ENCODE data around the gene EFNB2. TPM values are rescaled to one million over a fixed set of nuclear protein-coding genes. Genes with fewer than 3 reads are reported as not detected.

EFNB2 gene, protein sequence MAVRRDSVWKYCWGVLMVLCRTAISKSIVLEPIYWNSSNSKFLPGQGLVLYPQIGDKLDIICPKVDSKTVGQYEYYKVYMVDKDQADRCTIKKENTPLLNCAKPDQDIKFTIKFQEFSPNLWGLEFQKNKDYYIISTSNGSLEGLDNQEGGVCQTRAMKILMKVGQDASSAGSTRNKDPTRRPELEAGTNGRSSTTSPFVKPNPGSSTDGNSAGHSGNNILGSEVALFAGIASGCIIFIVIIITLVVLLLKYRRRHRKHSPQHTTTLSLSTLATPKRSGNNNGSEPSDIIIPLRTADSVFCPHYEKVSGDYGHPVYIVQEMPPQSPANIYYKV
- total RNA-seq (31.8 TPM), polyA plus RNA-seq (19.2 TPM)

DNA sequence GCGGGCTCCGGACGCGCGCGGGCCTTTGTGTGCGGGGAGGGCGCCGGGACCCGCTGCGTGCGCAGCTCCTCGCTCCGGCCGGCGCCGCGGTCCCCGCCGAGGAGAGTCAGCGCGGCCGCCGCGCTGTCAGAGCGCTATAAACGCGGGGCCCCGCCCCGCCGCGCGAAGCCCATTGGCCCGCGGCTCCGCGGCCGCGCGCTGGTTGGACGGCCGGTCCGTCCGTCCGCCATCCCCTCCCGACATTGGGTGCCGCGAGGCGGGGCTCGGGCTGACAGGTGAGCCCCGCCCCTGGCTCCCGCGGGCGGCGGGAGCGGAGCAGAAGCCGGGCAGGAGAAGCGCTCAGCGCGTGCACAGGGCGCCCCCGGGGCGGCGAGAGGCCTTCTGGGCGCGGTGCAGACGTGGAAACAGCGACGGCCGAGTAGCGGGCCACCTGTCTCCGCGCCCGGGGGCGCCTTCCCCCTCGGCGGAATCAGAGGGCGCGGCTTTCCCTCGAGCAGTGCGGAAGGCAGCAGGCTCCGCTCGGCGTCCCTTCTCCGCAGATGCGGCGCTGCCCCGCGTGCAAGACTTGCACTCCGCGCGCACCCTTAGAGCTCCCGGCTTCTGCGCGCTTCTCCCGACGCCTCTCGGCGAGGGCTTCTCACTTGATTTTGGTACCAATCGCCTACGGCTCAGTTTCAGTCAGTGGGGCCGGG is at the start of gene EFNB2:
EFNB2 (minus strand) TSS at position 111 of the 692 bp plus-strand sequence. CDS start 698 bp downstream, outside the sequence.
- no peak for DNase-seq (ENCODE audit: extremely low spot score)
- Histone ChIP-seq H3K4me1 (ENCODE audit: insufficient read depth) (no peaks in the 10 kb centered on the region), H3K36me3 (ENCODE audit: insufficient read depth) (no peaks in the 10 kb centered on the region), H3K4me3 (ENCODE audit: low read depth, low read length) (peak within 1 kb of the TSS; percentile 87), H3K27ac (ENCODE audit: low read depth) (peak within 1 kb of the TSS; percentile 53)
- under 1% methylated on average over 102 of the region's 102 CpGs for WGBS

DNA sequence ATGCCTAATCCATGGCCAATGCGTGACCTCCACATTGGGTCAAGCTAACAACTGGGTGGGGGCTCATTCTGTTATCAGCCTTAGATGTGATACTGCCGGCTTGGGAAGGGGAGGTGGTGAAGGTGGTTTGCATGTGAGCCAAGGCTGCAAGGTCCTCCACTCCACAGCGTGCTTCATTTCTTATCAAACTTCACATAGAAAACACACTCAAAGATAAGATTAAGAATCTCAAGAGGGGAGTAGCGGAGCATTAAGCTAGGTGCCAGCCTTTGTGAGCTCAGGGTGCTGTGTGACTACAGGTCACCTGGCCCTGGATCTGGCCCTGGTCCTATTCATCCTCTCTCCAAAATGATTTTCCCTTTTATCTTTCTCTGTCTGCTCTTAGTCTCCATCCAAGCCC is 45.8 kb upstream of the EFNB2 start:
- H3K36me3 ChIP-seq (ENCODE audit: insufficient read depth) = no peaks in the 10 kb centered on the region
- H3K27ac ChIP-seq (ENCODE audit: low read depth) = no peak overlapping the region
- no peaks in the 10 kb centered on the region for H3K4me1 ChIP-seq (ENCODE audit: insufficient read depth)
- 70% methylated on average over 4 of the region's 4 CpGs for WGBS
- H3K4me3 ChIP-seq (ENCODE audit: low read depth, low read length) = no peak overlapping the region
- no peak for DNase-seq (ENCODE audit: extremely low spot score)

DNA sequence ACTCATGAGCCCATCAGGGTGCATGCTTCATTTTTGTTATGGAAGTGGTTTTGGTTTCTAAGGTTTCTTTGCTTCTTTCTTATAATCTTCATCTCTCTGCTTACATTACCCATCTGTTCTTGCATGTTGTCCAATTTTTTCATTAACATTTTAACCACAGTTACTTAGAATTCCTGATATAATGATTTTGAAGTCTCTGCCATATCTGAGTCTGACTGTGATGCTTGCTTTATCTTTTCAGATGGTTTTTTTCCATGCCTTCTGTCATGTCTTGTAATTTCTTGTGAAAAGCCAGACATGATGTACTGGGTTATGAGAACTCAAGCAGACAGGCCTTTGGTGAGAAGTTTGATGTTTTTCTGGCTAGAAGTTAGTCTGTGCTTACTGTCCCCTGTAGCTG is 40.4 kb upstream of the EFNB2 start:
- no peak overlapping the region for H3K27ac ChIP-seq (ENCODE audit: low read depth)
- H3K4me3 ChIP-seq (ENCODE audit: low read depth, low read length) = no peak overlapping the region
- no peak for DNase-seq (ENCODE audit: extremely low spot score)

DNA sequence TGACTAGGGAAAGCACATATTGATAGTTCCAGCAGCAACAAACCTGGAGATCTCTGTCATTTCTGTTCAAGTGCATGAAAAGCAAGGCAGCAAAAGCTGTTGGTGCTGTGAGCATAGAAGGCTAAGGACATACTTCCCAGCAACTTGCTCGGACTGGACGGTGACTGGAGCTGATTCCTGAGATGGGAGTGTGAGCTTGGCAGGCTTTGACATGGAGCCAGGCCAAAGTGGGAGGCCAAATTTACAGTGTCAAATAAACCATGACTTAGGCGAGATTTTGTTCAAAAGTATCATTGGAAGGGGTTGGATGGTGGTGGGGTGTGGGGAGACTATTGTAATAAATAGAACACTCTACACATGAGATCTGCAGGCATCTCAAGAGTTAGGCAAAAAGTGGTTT is 38.4 kb upstream of the EFNB2 start:
- Histone ChIP-seq H3K4me1 (ENCODE audit: insufficient read depth) (no peaks in the 10 kb centered on the region), H3K27ac (ENCODE audit: low read depth) (no peak overlapping the region), H3K36me3 (ENCODE audit: insufficient read depth) (no peaks in the 10 kb centered on the region), H3K4me3 (ENCODE audit: low read depth, low read length) (no peak overlapping the region)
- DNase-seq (ENCODE audit: extremely low spot score) = no peak
- 26% methylated on average over 3 of the region's 3 CpGs for WGBS

More for the DNA sequence above, 40.4 kb upstream of the EFNB2 start:
- H3K36me3 ChIP-seq (ENCODE audit: insufficient read depth) = no peaks in the 10 kb centered on the region
- H3K4me1 ChIP-seq (ENCODE audit: insufficient read depth) = no peaks in the 10 kb centered on the region

DNA sequence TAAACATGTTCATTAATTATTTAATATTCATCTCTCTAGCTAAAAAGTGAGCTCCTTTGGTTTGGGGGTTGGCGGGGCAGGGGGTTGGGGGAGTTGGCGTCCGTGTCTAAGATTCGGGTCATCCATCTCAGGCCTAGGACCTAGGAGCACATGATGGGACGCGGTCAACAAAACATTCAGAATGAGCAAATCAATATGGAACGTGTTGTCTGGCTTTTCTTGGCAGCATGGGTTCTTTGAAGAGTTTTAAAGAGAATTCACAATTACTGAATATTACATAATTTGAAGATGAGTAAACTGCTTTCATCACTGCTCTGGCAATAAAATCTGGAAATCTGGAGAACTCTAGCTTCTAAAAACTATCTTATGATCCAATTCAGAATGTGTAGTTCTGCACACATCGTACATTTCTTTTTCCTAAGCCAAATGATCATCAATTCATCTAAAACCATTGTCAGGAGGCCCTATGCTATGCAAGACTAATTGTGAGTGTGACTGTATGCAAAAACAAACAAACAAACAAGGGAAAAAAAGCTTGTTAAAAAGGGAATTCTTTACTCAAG is 37.9 kb upstream of the EFNB2 start:
- no peaks in the 10 kb centered on the region for H3K4me1 ChIP-seq (ENCODE audit: insufficient read depth)
- 65% methylated on average over 8 of the region's 8 CpGs for WGBS
- H3K36me3 ChIP-seq (ENCODE audit: insufficient read depth) = no peaks in the 10 kb centered on the region
- DNase-seq (ENCODE audit: extremely low spot score) = no peak
- no peak overlapping the region for H3K27ac ChIP-seq (ENCODE audit: low read depth)
- H3K4me3 ChIP-seq (ENCODE audit: low read depth, low read length) = no peak overlapping the region

DNA sequence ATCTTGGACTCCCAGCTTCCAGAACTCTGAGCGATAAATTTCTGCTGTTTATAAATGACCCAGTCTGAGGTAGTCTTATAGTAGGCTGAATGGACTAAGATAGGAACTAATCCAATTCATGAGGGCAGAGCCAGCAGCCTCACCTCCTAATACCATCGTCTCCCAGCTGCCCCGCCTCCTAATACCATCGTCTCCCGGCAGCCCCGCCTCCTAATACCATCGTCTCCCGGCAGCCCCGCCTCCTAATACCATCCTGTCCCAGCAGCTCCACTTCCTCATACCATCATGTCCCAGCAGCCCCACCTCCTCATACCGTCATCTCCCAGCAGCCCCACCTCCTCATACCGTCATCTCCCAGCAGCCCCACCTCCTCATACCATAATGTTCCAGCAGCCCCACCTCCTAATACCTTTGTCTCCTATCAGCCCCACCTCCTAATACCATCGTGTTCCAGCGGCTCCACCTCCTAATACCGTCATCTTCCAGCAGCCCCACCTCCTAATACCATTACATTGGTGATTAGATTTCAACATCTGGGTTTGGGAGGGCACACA is 34.9 kb upstream of the EFNB2 start:
- DNase-seq (ENCODE audit: extremely low spot score) = no peak
- 37% methylated on average over 14 of the region's 14 CpGs for WGBS
- no peaks in the 10 kb centered on the region for H3K36me3 ChIP-seq (ENCODE audit: insufficient read depth)
- H3K27ac ChIP-seq (ENCODE audit: low read depth) = no peak overlapping the region
- H3K4me3 ChIP-seq (ENCODE audit: low read depth, low read length) = no peak overlapping the region
- H3K4me1 ChIP-seq (ENCODE audit: insufficient read depth) = no peaks in the 10 kb centered on the region

DNA sequence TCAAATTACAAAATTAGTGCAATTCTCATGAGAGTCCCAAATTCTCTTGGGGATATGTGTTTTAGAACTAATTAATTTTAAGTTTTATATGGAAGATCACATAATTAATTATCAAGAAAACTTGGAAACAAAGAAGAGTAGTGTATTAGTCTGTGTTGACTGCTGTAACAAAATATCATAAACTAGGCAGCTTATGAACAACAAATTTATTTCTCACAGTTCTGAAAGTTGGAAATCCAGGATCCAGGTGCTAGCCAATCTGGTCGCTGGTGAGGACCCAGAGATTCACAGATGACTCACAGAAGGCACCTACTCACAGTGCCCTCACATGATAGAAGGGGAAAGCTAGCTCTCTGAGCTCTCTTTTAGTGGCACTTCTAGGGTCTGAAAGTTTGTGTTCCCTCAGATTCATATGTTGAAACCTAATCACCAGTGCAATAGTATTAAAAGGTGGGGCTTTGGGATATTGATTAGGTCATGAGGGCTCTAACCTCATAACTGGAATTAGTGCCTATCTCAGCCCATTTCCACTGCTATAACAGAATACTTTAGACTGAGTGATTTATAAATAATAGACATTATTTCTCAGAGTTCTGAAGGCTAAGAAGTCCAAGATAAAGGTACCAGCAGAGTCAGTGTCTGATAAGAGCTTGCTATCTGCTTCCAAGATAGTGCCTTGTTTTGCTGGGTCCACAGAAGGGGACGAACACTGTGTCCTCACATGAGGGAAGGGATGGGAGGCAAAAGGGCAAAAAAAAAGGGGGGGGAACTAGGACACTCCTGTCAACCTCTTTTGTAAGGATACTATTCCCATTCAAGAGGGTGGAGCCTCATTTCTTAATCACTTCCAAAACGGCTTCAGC is 34.0 kb upstream of the EFNB2 start:
- H3K4me3 ChIP-seq (ENCODE audit: low read depth, low read length) = no peak overlapping the region
- no peaks in the 10 kb centered on the region for H3K4me1 ChIP-seq (ENCODE audit: insufficient read depth)
- WGBS = 78% methylated on average over 3 of the region's 3 CpGs
- no peak for DNase-seq (ENCODE audit: extremely low spot score)
- H3K36me3 ChIP-seq (ENCODE audit: insufficient read depth) = no peaks in the 10 kb centered on the region
- no peak overlapping the region for H3K27ac ChIP-seq (ENCODE audit: low read depth)

DNA sequence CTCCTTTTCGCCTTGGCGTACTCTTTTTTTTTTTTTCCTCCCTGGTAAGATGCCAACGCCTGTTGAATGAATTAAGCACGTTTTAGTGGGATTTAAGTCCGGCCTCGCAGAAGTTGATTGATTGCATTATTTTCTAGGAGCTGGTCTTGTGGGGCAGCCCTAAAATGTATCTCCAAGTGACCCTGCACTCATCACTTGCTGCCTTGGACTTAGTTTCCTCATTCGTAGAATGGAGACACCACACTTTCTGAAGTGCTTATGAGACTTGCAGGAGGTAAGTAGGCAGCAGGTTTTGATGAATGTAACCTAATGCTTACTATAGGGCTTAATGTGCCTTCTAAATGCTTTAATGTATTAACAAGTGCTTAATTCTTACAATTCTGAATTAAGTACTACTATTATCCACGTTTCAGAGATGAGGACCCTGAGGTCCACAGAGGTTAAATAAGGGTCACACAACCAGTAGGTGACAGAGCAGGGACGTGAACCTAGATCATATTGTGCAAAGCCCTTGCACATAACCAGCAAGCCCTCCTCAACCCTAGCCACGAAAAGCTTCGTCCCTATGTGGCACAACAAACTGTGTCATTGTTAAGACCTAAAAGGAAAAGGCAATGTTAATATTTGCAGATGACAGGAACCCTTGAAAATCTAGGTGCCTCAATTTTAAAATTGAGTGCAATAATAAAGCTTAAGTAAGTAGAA is 33.0 kb upstream of the EFNB2 start:
- peaks cover 1% of the 10 kb centered on the region for H3K4me1 ChIP-seq (ENCODE audit: insufficient read depth)
- no peak for DNase-seq (ENCODE audit: extremely low spot score)
- H3K27ac ChIP-seq (ENCODE audit: low read depth) = no peak overlapping the region
- H3K4me3 ChIP-seq (ENCODE audit: low read depth, low read length) = peak overlapping the region; percentile 92
- H3K36me3 ChIP-seq (ENCODE audit: insufficient read depth) = no peaks in the 10 kb centered on the region
- WGBS = 26% methylated on average over 11 of the region's 11 CpGs

DNA sequence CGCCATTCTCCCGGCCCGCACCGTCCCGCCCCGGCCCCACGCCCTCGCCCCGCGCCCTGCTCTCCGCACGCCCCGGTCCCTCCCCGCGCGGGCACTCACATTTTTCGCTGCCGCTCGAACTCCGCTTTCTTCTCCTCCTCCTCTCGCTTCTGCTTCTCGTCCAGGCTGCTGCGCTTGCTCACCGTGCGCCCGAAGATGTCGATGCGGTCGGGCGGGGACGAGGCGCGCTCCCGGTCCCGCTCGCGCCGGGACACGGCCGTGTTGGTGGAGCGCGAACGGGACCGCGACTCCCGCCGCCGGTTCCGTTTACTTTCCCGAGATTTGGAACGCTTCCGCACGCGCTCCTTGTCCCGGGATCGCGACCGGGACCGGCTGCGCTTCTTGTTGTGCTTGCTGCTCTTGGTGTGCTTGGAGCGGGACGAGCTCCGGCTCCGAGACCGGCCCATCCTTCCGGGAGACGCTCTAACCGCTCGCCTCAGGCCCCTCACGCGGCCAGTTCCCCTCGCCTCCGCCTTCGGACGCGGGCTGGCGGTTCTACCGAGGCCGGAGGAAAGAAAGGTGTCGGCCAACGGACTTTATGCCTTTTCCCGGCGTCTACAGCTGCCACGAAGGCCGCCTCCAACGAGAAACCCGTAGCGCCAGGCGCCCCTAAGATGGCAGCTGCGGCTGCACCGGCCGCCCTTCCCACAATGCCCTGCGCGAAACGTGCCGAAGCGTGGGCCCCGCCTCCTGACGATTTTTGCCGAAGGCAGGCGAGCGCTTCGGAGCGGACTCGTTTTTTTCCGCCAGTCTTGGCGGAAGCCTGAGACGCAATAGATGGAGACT is 32.2 kb upstream of the EFNB2 start, which contains the start of gene ARGLU1:
ARGLU1 (minus strand) TSS at position 664 of the 825 bp plus-strand sequence; CDS start at position 446, 218 bp downstream.
- Histone ChIP-seq H3K4me3 (ENCODE audit: low read depth, low read length) (peak within 1 kb of the TSS; percentile 92), H3K36me3 (ENCODE audit: insufficient read depth) (no peaks in the 10 kb centered on the region), H3K4me1 (ENCODE audit: insufficient read depth) (peaks cover 1% of the 10 kb centered on the region), H3K27ac (ENCODE audit: low read depth) (peak within 1 kb of the TSS; percentile 95)
- DNase-seq (ENCODE audit: extremely low spot score) = peak; percentile 81
- WGBS = under 1% methylated on average over 108 of the region's 108 CpGs

DNA sequence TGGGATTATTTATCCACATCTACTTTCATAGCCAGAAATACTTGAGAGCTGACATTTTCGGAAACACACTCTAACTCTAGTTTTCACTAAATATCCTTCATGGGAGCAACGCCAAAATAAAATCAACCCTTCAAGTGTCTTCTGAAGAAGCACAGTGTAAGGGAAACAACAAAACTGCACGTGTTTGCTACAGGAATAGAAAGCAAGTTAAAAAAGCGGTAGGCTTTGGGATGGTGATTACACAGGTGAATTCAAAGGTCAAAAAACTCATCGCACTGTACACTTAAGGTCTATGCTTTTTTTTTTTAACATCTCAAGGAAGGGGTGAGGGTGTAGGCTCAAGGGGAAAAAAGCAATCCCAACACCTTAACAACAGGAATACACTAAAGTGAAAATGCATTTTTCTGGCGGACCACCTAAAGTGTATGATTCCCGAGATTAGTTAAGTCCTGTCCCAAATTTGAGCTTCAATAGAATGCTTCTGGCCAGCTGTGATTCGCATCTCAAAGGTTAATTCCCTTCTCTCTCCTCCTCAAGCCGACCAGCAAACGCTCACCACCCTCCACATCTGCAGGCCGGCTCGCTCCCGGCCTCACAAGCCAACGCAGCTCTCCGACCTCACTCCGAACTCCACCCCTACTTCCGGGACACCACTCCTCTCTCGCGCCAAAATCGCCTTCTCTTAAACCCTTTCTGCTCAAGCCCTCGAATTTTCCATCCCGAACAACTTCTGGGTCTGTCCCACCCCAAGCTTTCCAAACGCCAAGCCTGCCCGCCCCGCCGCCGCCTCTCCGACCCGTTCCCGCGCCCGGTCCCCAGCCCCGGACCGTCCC is 31.4 kb upstream of the EFNB2 start:
- peaks cover 1% of the 10 kb centered on the region for H3K4me1 ChIP-seq (ENCODE audit: insufficient read depth)
- DNase-seq (ENCODE audit: extremely low spot score) = no peak
- peak overlapping the region; percentile 92 for H3K4me3 ChIP-seq (ENCODE audit: low read depth, low read length)
- no peaks in the 10 kb centered on the region for H3K36me3 ChIP-seq (ENCODE audit: insufficient read depth)
- H3K27ac ChIP-seq (ENCODE audit: low read depth) = peak overlapping the region; percentile 95
- WGBS = under 1% methylated on average over 34 of the region's 34 CpGs

DNA sequence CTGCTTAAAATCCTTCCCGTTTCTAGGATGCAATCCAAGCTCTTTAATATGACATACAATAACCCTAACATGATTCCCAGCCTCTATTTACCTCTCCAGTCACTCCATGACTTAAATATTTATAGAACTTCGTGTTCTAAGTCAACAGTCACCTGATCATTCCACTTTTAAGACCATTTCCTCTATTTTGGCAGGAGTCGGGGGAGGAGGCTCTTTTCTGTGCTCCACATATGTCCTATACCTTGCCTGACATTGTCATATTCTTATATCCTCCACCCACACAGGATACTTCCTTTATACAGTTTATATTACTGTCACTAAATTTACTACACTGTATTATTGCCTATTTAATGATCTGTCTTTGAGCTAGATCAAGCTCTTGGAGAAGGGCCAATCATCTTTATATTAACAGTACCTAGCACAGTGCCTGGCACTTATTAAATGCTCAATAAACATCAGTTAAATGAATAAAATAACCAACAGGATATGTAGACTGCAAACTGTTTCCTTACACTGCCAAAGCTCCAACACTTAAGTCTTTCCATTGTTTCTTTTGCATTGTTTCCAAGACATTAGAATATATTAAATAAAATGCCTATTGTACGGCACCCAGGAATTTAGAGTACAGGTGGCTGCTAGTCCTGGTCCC is 29.8 kb upstream of the EFNB2 start:
- DNase-seq (ENCODE audit: extremely low spot score) = no peak
- H3K4me1 ChIP-seq (ENCODE audit: insufficient read depth) = peaks cover 1% of the 10 kb centered on the region
- no peak overlapping the region for H3K27ac ChIP-seq (ENCODE audit: low read depth)
- WGBS = 33% methylated on average over 4 of the region's 4 CpGs
- no peaks in the 10 kb centered on the region for H3K36me3 ChIP-seq (ENCODE audit: insufficient read depth)
- peak overlapping the region; percentile 4 for H3K4me3 ChIP-seq (ENCODE audit: low read depth, low read length)
